ENCODE results near the gene C16orf86. TPM values are rescaled to one million over a fixed set of nuclear protein-coding genes. Genes with fewer than 3 reads are reported as not detected.

C16orf86 gene
- total RNA-seq, 4 donors from 2014 or later, result 5.1 to 8.5 (median 7.3) TPM

GRCh38 chr16:67637625-67638024 is 29.0 kb upstream of the C16orf86 start:
- ATAC-seq, result no peak
- intact Hi-C loops (cut with DNase I; ENCODE audit: low total_unique reads) (no loop called here), in situ Hi-C loops (cut with MboI; ENCODE audit: low sequenced_read_pairs in 4 of 4) (loop anchor here in 1 of 4 donors (25.0 kb wide), 1 partner anchor 125 kb away; no protein-coding TSS in a partner anchor)
- Histone ChIP-seq H3K4me1 (peaks cover 21 to 30% of the 10 kb centered on the region in 2 donors), H3K27me3 (no peaks in the 10 kb centered on the region), H3K27ac (peak overlapping the region in 1 of 4 donors; percentile 34), H3K9me3 (no peaks in the 10 kb centered on the region), H3K4me3 (no peak overlapping the region), H3K36me3 (peaks cover 0 to 35% of the 10 kb centered on the region in 2 donors)
- no peak for DNase-seq
- TF ChIP-seq POLR2A (IDR thresholded peaks at IDR 0.05), result no peak
- TF ChIP-seq CTCF (IDR thresholded peaks at IDR 0.05 in 4 of 5, conservative IDR thresholded peaks at IDR 0.05 in 1 of 5), result no peak

GRCh38 chr16:67641779-67642708 is 24.6 kb upstream of the C16orf86 start:
- in situ Hi-C loops (cut with MboI; ENCODE audit: low sequenced_read_pairs in 4 of 4) (loop anchor here in 2 of 4 donors (5.0 to 25.0 kb wide), 3 partner anchors 75 to 130 kb away; no protein-coding TSS in a partner anchor), intact Hi-C loops (cut with DNase I; ENCODE audit: low total_unique reads) (no loop called here)
- peaks cover 16 to 19% (median 18%) of the 10 kb centered on the region in 3 donors for H3K27me3 ChIP-seq
- ATAC-seq (peak; percentile 90 to 91), DNase-seq (peak; percentile 64 to 86)
- no peak overlapping the region for H3K4me3 ChIP-seq
- peaks cover 21 to 37% of the 10 kb centered on the region in 2 donors for H3K4me1 ChIP-seq
- TF ChIP-seq POLR2A (IDR thresholded peaks at IDR 0.05) (peak in 1 of 2 donors; percentile 12), CTCF (IDR thresholded peaks at IDR 0.05 in 4 of 5, conservative IDR thresholded peaks at IDR 0.05 in 1 of 5) (no peak)
- H3K9me3 ChIP-seq, result no peaks in the 10 kb centered on the region
- peaks cover 0 to 14% of the 10 kb centered on the region in 2 donors for H3K36me3 ChIP-seq
- H3K27ac ChIP-seq, result peak overlapping the region; percentile 45 to 74 (median 64)

- TF ChIP-seq CTCF (IDR thresholded peaks at IDR 0.05 in 4 of 5, conservative IDR thresholded peaks at IDR 0.05 in 1 of 5), result no peak
- no peak for TF ChIP-seq POLR2A (IDR thresholded peaks at IDR 0.05)
- in situ Hi-C loops (cut with MboI; ENCODE audit: low sequenced_read_pairs in 4 of 4), result loop anchor here in 2 of 4 donors (5.0 to 25.0 kb wide), 3 partner anchors 77 to 132 kb away; no protein-coding TSS in a partner anchor
- Histone ChIP-seq H3K27ac (no peak overlapping the region), H3K9me3 (no peaks in the 10 kb centered on the region), H3K27me3 (peaks cover 32 to 38% (median 36%) of the 10 kb centered on the region in 3 donors), H3K36me3 (no peaks in the 10 kb centered on the region), H3K4me1 (peaks cover 21 to 37% of the 10 kb centered on the region in 2 donors), H3K4me3 (no peak overlapping the region)
- ATAC-seq, result no peak
- intact Hi-C loops (cut with DNase I; ENCODE audit: low total_unique reads), result loop anchor here (1.0 to 2.0 kb wide), 3 partner anchors 82 to 123 kb away; partner anchors contain the start of gene CTCF
- no peak for DNase-seq
Observed at GRCh38 chr16:67644038-67644437, 22.6 kb upstream of the C16orf86 start.

- Histone ChIP-seq H3K9me3 (no peaks in the 10 kb centered on the region), H3K36me3 (no peaks in the 10 kb centered on the region), H3K27me3 (peaks cover 47 to 54% (median 52%) of the 10 kb centered on the region in 3 donors), H3K27ac (no peak overlapping the region), H3K4me1 (peaks cover 9 to 27% of the 10 kb centered on the region in 2 donors), H3K4me3 (peak overlapping the region in 1 of 4 donors; percentile 44)
- DNase-seq (no peak), ATAC-seq (no peak)
- TF ChIP-seq CTCF (IDR thresholded peaks at IDR 0.05 in 4 of 5, conservative IDR thresholded peaks at IDR 0.05 in 1 of 5) (no peak), POLR2A (IDR thresholded peaks at IDR 0.05) (no peak)
- intact Hi-C loops (cut with DNase I; ENCODE audit: low total_unique reads) (loop anchor here (2.0 kb wide), 1 partner anchor 99 kb away; no protein-coding TSS in a partner anchor), in situ Hi-C loops (cut with MboI; ENCODE audit: low sequenced_read_pairs in 4 of 4) (loop anchor here in 2 of 4 donors (10.0 to 25.0 kb wide), 2 partner anchors 101 to 133 kb away; no protein-coding TSS in a partner anchor)
Observed at GRCh38 chr16:67645397-67646121, 21.1 kb upstream of the C16orf86 start.
